DMS53 (cell line): ENCODE results near the gene SYDE1.

Experiments
- DNase-seq: peaks from one replicate; lab custom pipeline; 2025; lab: John Stamatoyannopoulos, UW

SYDE1 gene

DNA sequence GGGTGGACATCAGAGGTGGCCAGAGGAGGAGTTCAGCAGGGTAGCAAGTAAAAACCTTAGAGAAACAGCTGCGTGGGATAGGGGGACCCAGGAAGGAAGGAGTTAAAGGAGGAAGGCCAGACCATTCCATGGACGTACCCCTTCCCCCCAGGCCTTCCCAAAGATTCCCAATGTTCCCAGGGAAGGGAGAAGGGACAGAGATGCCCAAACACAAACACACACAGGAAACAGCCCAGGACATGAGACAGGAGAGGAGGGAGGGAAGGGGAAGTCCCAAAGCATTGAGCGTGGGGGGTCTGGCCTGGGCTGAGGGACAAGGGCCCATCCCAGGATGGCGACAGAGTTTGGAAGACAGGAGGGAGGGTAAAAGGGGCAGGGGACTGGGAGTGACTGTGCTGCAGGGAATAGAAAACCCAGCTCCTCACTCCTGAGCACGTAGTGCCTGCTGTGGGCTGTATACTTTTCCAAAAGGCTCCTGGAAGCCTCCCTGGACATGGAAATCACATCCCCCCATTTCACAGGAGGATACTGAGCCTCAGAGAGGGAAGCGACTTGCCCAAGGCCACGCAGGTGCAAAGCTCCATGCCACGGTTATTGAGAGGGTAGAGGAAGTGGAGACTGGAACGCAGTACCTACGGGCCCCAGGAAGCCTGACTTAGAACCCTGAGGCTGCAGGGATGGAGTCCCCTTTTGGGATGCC is 1.1 kb downstream of the SYDE1 start:
- no peak for DNase-seq

- no peak for DNase-seq
Measured at GRCh38 chr19:15108845-15109767, 1.9 kb downstream of the SYDE1 start.

GRCh38 chr19:15109768-15110417 is 2.7 kb downstream of the SYDE1 start:
- peak; percentile 37 for DNase-seq

DNA sequence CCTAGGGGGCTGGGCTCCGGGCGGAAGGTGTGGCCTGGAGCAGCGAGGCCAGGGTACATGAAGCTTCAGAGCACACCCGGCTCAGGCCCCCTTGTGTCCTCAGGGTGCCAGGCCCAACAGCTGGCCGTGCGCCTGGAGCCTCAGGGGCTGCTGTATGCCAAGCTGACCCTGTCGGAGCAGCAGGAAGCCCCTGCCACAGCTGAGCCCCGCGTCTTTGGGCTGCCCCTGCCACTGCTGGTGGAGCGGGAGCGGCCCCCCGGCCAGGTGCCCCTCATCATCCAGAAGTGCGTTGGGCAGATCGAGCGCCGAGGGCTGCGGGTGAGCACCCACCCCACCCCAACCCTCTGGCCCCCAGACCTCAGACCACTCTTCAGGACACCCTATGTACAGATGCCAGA is 3.2 kb downstream of the SYDE1 start:
- DNase-seq = peak; percentile 25

GRCh38 chr19:15111758-15112157 is 4.6 kb downstream of the SYDE1 start:
- no peak for DNase-seq

DNA sequence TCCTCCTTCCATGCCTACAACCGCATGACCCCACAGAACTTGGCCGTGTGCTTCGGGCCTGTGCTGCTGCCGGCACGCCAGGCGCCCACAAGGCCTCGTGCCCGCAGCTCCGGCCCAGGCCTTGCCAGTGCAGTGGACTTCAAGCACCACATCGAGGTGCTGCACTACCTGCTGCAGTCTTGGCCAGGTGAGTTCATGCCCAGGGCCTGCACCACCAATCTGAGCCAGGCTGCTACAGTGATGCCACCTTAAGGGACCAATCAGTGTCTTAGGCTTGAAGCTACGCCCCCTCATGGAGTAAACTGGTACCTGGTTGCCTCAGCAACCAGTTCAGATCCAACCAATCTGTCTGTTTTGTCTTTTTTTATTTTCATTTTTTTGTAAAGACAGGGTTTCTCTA is 5.2 kb downstream of the SYDE1 start:
- DNase-seq = peak; percentile 28

DNA sequence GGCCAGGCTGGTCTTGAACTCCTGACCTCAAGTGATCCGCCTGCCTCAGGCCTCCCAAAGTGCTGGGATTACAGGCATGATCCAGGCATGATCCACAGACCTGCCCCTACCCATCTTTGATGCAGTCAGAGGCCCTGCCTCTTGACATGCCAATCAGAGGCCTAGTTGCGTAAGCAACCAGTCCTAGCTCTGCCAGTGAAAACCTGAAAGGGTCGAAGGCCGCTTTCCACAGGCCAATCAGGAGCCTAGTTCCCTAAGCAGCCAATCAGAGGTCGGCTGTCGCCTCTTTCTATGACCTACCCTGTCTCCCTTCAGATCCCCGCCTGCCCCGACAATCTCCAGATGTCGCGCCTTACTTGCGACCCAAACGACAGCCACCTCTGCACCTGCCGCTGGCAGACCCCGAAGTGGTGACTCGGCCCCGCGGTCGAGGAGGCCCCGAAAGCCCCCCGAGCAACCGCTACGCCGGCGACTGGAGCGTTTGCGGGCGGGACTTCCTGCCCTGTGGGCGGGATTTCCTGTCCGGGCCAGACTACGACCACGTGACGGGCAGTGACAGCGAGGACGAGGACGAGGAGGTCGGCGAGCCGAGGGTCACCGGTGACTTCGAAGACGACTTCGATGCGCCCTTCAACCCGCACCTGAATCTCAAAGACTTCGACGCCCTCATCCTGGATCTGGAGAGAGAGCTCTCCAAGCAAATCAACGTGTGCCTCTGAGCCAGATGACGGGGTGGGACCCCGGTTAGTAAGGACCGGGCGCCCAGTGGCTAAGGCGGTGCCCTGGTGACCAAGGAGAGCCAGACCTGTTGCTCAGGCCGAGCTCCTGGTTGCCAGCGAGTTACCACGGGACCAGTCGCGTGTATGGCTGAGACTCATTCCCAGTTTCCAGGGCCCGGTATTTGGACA is 6.3 kb downstream of the SYDE1 start:
- DNase-seq = no peak

GRCh38 chr19:15114153-15114540 is 6.9 kb downstream of the SYDE1 start:
- DNase-seq = no peak

DNA sequence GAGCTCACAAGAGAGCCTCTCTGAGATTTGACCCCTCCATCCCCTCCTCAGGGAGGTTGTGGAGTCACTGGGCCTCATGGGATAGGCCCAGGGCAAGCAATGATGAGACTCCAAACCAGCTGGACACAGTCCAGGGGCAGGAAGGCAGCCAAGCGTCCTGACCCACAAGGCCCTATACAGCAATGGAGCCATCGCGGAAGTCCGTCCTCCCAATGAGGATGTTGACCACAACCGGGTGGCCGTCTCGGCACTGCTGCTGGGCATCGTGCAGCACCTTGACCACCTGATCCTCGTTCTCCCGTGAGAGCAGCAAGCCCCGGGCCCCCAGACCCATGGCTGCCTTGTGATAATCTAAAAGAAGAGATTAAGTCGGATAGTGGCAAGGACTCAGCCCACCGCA is 7.9 kb downstream of the SYDE1 start:
- no peak for DNase-seq

DNA sequence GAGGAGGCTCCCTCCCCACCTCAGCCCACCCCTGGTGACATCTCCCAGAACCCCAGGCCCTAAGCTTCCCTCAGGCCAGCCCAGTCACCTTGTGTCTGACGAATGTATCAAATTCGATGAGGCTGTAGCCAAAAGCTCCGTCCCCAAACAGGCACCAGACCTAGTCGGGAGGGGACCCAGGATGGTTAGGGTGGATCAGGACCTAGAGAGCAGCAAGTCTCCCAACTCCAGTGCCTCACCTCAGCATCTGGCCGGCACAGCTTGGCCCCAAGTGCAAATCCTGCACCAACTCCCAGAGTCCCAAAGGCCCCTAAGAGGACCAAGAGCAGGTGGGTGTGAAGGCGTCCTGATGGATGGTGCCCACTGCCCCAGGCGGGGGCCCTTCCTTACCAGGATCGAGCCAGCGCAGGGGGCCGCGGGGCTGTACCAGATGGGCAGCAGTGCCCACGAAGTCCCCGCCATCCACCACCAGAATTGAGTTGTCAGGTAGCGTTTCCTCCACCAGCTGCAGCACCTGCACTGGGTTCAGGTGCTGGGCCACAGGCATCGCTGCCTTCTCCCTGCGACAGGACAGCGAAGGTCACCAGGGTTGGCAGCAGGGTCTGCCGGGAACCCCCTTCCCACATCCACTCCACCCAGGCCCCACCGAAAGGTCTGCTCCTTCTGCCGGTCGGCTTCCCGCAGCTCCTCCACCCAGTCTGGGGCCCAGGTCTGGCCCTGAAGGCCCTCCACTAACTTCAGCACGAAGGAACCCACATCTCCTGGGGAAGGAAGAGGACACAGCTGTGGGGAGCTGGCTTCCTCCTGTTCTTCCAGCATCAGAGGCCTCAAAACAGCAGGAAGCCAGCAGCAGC is 8.8 kb downstream of the SYDE1 start:
- no peak for DNase-seq

DNA sequence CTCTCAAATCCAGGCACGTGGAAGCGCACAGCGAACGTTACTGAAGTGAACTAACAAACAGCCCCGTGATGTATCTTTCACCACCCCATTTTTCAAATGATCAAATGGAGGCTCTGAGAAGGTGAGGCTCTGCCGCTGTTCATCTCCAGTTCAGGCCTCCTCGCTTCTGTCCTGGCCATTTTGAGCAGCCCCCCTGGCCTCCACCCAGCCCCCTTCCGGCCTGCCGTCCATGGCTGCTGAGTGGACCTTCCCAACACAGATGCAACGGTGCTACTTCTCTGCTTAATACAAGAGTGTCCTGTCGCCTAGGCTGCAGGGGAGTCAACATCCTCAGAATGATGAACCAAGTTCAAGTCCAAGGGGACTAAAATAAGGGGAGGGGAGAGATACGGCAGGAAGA is 9.7 kb downstream of the SYDE1 start:
- no peak for DNase-seq

DNA sequence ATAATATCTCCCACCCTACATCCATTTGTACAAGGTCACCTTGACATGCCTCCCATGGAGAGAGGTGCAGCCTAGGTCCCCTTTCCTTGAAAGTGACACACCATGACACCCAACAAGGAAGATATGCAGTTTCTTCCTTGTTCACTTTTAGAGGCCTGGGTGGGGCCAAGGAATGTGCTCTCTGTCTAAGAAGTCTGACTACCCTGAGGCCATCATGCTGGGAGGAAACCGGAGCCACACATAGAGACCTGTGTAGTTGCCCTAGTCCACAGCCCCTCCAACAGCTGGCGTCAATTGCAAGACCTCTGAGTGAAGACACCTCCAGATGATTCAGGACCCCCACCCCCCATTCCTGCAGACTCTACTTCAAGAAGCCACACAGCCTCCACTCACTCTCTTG is 11.0 kb downstream of the SYDE1 start:
- no peak for DNase-seq

DNA sequence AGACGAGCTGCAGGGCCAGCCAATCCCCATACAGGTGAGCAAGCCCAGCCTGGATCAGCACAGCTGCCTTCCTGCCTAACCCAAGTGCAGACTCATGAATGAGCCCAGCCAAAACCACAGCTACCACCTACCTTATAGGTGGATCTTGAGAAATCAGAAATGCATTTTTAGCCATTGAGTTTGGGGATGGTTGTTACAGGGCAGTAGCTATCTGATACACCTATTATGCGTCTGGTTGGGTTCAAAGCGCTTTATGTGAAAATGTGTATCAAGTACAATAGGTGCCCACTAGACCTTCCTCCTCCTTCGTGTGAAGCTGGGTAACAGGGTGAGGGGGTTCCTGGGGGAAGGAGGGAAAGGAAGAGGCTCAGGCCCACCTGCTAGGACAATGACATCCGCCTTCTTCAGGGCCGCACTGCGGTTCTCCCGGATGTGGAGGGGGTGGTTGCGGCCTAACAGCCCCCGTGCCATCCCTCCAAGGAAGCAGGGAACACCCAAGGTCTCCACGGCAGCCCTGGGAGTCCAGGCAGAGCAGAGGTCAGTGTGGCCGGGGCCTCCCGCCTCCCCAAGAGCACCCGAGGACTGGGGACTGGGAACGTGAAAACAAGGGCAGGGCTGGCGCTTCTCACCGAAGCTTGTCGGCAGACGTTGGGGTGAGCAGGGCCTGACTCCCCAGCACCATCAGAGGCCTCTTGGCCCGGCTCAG is 11.7 kb downstream of the SYDE1 start:
- no peak for DNase-seq

- DNase-seq = no peak
Measured at GRCh38 chr19:15120135-15121026, 13.2 kb downstream of the SYDE1 start.

- no peak for DNase-seq
Measured at GRCh38 chr19:15122331-15123030, 15.3 kb downstream of the SYDE1 start.

DNA sequence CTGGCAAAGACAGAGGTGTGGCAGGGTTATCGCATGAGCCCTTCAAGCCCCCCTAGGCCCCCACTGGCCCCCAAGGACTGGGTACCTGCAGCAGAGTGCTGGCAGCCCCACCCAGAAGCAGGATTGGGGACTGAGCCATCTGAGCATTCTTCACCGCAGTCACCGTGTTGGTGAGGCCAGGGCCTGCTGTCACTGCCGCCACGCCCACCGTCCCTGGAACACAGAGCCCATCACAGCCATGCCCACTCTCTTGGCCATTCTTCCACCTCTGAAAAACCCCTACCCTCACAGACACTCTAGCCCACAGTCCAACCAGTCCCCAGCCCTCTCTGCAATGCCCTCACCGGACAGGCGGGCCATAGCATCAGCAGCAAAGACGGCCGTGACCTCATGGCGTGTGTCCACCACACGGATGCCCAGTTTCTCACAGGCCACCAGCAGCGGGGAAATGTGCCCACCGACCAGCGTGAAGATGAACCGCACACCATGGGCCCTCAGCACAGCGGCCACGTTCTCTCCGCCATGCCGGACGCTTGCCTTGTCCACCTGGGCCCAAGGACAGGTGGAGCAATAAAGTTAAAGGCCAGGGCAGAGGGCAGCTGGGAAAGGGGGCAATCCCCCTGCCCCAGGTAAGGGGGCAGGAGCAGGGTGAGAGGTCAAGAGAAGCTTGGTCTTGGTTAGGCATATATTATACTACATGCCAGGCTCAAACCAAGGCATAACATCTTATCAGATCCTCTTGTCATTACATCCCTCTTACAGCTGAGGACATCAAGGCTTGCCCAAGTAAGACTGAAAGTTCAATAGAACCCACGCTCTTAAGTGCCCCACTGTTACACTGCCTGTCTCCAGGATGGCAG is 16.1 kb downstream of the SYDE1 start:
- no peak for DNase-seq

DNA sequence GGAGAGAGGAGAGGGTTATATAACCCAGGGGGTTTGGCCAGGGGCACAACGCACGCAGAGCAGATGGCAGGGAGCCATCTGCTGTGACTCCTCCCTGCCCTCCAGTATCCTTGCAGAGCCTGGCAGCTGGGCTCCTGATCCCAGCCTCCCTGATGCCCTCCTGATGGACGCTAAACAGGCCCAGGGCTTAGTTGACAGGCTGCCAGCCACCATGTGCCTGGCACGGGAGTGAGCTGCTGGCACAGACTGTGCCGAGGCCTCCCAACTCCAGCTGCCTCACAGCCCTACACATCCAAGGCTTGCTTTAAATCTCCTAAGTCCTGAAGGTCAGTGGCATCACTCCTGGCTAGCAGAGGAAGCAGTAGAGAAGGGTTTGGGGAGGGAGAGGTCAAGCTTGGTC is 16.7 kb downstream of the SYDE1 start:
- DNase-seq = no peak
